Hematopoietic multipotent progenitor cell treated with erythropoietin and hydrocortisone succinate and interleukin-3 and kit ligand, for 8 days (in vitro differentiated cells): Measurements from ENCODE around the gene FMN1.

Source experiments
- DNase-seq: peaks from one replicate; pipeline ENCODE4 v3.0.0-alpha.2; 2015

Gene FMN1

DNA sequence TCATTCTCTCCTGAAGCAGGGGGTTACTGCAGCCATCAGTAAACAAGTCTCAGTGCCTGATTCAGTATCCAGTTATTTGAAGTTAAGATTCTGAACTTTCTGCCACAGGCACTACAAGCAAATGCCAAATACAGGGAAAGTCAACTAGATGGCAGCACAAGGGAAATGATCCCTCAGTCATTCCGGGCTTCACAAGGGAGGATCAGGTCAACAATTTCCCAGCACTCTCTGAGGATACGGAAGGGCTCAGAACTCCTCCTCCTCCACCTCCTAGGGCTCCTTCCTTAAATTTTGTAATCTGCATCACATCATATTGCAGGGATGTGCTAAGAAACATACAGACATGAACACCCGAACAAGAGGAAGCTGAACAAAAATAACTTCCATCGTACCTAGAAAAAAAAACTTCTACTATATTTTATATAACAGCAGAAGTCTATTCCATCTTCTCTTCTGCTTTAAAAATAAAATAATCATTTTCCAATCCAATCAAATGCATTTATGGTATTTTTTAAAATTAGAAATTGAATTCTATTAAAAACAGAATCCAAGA, 187.1 kb downstream of the FMN1 start:
- DNase-seq = no peak

DNA sequence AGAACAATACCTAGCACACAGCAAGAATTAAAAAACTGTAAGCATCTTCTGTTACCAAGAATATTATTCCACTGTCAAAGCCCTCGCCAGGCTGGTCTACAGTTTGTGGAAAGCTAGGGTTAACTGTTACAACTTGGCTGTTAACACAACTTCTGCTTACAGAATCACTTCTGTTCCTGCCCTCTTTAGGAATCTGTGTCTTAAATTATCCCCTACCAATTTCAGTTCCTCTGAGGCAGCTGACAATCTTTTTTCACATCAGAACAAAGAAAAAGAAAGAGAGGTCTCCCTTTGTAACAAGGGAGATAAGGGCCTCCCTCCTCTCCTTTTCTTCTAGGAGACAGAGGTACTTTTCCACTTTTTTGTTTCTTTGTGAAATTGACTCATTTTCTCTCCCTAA, 188.9 kb downstream of the FMN1 start:
- no peak for DNase-seq

- no peak for DNase-seq
Observed at GRCh38 chr15:33001926-33002325, 192.6 kb downstream of the FMN1 start.

- DNase-seq = no peak
Observed at GRCh38 chr15:32998979-32999672, 195.4 kb downstream of the FMN1 start.

GRCh38 chr15:32998182-32998581, 196.3 kb downstream of the FMN1 start:
- no peak for DNase-seq

DNA sequence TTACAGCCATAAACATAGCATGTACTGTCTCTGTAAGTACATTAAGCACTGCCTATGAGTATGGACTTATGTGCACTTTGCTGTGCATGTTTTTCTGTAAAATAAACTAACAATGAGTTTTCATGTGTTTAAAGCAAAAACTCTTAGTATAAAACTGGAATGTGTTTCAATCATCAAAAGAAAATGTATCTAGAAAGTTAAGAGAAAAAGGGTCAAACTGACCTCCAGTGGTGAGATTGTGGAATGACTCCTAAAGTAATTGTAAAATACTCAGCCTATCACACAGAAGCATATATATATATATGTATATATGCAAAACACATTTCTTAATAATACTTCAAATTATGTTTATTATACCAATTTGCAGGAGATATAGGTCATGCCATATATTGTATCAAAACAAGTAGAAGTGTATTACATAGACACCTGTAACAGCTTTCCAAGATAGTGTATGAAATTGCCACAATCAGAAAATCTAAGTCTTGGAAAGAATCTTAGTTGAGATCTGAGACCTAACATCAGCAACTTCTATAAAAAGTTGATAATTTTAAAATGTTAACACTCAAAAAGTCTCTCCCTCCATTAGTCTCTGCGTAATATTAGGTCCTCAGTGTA, 199.6 kb downstream of the FMN1 start:
- DNase-seq = peak; percentile 42

DNA sequence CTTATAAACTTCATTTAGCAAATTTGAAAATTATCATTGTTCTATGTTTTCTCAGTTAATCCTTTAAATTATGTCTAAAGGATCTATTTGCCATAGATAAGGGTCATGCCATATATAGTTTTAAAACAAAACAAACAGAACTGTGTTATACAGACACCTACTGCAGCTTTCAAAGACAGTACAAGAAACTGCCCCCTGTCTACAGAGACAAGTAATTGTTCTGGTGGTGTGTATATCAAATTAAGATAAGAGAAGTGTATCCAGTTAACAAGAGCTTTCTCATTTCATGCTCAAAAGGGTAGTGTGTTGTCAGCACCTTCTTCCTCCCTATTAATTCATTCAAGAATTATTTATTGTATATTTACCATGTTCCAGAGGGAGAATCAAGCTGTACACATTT, 201.2 kb downstream of the FMN1 start:
- DNase-seq = no peak

DNA sequence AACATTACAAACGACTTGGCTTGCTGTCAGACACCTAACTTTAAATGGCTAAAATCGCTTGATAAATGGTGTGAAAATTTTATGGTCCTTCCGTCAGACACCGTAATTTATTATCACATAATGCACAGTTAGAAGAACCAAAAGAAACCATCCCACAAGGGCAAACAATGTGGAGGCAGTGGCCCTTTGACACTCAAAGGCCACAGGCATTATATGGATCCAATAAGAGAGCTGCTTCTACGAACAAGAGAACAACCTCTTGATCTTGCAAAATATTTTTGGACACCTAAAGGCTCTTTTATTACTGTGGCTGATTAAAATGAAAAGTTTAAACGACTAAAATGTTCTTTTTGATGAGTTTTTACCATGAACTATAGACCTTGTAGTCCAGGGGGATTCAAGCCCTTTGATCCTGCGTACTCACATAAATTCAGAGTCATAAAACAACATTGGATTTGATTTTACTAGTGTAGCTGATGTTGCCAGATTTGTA, 202.8 kb downstream of the FMN1 start:
- DNase-seq = no peak

DNA sequence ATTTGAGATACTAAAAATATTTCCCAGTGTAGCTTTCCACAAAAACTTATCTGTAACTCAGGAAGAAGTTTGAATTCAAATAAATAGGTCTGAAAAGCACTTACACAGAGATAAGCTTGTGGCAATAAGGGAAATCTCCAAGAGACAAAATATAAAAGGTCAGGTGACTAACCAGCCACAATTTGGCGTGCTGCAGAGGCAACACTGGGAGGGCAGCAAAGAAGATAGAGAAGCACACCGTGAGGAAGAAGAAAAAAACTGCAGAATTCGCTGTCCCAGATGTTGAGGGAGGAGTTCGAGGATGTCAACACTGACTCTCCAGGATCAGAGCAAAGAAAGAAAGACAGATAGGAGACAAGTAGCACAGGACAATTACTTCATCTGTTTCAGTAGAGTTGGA, 204.4 kb downstream of the FMN1 start:
- DNase-seq = no peak

DNA sequence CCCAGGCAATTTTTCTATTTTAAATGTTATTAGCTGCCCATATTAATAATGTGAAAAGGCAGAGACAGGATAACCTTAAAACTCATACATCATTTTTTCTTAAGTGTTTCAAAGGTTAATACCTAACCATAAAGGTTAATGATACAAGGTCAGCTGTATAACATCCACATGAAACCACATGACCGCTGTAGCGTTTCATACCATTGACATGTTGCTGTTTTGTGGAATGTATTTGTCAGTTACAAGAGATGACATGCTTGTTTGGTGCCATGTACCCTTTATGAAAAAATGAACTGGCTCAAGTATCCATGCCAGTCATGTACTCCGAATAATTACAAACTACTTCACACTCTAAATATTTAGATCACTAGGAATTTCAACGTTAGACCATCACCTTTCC, 207.4 kb downstream of the FMN1 start:
- no peak for DNase-seq

GRCh38 chr15:32986147-32986546, 208.4 kb downstream of the FMN1 start:
- DNase-seq = no peak

DNA sequence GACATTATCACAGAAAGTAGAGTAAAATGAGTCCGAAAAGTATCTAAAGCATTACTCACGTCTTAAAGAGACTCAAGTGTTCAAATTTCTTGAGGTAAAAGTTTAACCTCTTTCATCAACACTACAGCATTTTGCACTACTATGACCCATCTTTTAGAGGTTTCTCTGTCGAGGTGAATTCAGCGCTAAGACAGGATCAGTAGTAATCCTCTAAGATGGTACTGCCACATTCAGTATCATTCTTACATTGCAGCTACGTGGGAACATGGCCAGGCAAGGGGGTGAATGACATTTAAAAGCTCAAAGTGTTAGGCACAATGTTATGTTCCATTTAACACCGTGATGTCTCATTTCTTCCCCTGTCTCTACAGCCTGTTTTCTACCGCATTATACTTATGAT, 210.8 kb downstream of the FMN1 start:
- no peak for DNase-seq

DNA sequence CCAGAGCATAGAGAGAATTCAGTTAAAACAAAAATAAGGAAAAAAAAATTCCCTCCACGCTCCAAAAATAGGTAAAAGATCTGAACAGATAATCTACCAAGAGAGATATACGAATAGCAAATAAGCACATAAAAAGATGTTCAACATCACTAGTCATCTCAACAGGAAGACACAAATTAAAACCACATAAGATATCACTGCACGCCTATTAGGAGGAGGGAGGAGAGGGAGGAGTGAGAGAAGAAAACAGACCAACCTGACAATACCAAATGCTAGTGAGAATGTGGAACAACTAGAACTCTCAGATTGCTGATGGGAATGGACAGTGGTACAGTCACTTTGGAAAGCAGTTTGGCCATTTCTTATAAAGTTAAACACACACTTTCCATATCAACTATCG, 212.5 kb downstream of the FMN1 start:
- DNase-seq = no peak

- DNase-seq = no peak
Observed at GRCh38 chr15:32981536-32981935, 213.0 kb downstream of the FMN1 start.

GRCh38 chr15:32979710-32980109, 214.8 kb downstream of the FMN1 start:
- no peak for DNase-seq

- no peak for DNase-seq
Observed at GRCh38 chr15:32977506-32977905, 217.0 kb downstream of the FMN1 start.

- DNase-seq = no peak
Observed at GRCh38 chr15:32974691-32975090, 219.8 kb downstream of the FMN1 start.

DNA sequence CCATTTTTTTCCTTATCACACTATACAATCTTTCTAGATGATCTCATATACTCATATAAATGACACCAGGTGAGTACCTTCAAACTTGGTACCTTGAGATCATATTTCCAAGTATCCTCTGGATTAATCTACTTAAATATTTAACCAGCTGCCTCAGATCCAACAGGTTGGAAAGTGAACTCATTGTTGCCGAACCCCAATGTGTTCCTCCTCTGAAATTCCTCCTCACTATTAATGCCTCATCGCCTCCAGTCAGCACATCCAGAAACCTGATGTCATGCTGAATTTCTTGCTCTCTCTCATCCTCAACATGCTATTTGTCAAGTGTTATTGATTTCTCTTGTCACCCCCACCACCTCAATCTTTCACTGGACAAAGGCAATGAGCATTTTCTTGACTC, 221.8 kb downstream of the FMN1 start:
- no peak for DNase-seq

GRCh38 chr15:32970847-32971246, 223.7 kb downstream of the FMN1 start:
- DNase-seq = no peak

GRCh38 chr15:32967521-32967920, 227.0 kb downstream of the FMN1 start:
- no peak for DNase-seq

DNA sequence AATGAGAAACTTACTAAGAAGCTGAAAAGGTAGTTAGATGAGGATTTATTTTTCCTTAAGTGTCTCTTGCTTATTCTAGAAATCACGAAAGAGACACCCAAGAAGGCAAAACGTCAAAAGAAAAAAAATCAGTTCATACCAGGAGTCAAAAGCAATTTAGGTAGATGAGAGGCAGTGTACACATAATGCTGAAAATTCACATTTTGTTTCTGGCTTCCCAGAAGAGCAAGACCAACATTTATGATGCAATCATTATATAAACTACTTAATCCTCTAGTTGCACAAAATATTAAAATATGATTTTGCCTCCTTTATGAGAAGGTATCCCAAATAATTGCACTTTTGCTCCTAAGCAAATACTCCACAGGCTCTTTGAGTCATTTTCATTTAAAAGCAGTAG, 228.0 kb downstream of the FMN1 start:
- no peak for DNase-seq

DNA sequence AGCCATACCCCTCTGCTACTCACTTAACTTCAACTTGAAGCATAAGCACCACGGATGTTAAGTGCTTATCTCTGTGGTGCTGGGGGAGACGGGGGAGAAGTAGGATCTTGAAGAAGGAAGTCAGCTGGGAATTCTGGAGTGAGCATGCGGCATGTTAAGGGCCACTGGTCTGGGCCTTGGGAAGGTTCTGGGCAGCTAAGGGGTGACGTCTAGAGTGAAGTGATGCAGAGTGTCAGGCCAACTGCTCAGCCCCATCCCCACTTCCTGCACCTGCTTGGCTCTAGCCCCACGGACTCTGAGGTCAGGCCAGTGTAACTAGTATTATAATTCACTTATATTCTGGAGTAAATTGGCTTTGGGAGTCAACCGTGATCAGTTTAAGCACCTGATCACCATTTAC, 228.6 kb downstream of the FMN1 start:
- no peak for DNase-seq

GRCh38 chr15:32959077-32959476, 235.4 kb downstream of the FMN1 start:
- no peak for DNase-seq

GRCh38 chr15:32957219-32957618, 237.3 kb downstream of the FMN1 start:
- DNase-seq = no peak

DNA sequence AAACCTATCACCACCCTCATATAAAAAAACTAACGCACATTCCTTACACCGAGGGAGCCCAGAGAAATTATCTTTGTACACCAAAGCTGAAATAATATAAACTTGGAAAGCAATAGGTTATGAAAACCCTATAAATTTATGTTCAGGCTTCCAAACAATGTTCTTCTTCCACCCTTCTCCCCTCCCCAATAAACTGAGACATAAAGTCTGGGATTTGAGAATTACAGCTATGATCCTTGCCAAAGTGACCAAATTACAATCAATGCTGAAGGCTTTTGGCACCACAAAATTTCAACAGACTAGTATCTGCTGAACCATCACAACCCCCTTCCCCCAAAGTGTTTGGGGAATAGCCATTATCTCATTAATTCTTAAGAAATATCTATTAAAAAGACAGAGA, 237.8 kb downstream of the FMN1 start:
- no peak for DNase-seq
